Spleen (tissue), 11 donors: ENCODE data around the gene LRRC75A. TPM values are rescaled to one million over a fixed set of nuclear protein-coding genes. Genes with fewer than 3 reads are reported as not detected.
A peak's percentile ranks its signal among the peaks of the same experiment; 100 is the strongest.

Experiments
- DNase-seq: peaks from one replicate; pipeline ENCODE4 v3.0.0-alpha.2; 2020
- H3K27ac ChIP-seq, 8 donors: fragments of 200-600 bp; sonication (generic) in 7 of 8; 1 replicate in 4 of 8; 2 replicates in 4 of 8; pipeline versions ENCODE4 v1.5.0 to v1.8.0; 2016 to 2021; ENCODE audit warnings: inconsistent platforms in 4 of 8, mild to moderate bottlenecking in 4 of 8, moderate library complexity in 1 of 8
- H3K27me3 ChIP-seq, 7 donors: fragments of 200-600 bp; sonication (generic) in 6 of 7; replicated peaks in 1 of 7; 1 replicate in 4 of 7; 2 replicates in 3 of 7; pipeline versions ENCODE4 v1.5.0 to v1.8.0; 2016 to 2021; ENCODE audit warnings: inconsistent platforms in 3 of 7, mild to moderate bottlenecking in 1 of 7
- H3K36me3 ChIP-seq, 6 donors: fragments of 200-600 bp; sonication (generic) in 5 of 6; 1 replicate in 4 of 6; 2 replicates in 2 of 6; pipeline versions ENCODE4 v1.5.0 to v1.8.0; 2016 to 2021; ENCODE audit warnings: inconsistent platforms in 2 of 6
- H3K4me1 ChIP-seq, 6 donors: fragments of 200-600 bp; sonication (generic) in 5 of 6; 1 replicate in 3 of 6; 2 replicates in 3 of 6; pipeline versions ENCODE4 v1.5.0 to v1.8.0; 2016 to 2021; ENCODE audit warnings: inconsistent platforms in 3 of 6
- H3K4me3 ChIP-seq, 8 donors: fragments of 200-600 bp; sonication (generic) in 7 of 8; 1 replicate in 4 of 8; 2 replicates in 4 of 8; pipeline versions ENCODE4 v1.5.0 to v1.8.0; 2016 to 2021; ENCODE audit warnings: inconsistent platforms in 4 of 8, mild to moderate bottlenecking in 4 of 8, moderate library complexity in 2 of 8
- H3K9me3 ChIP-seq, 8 donors: fragments of 200-600 bp; sonication (generic) in 7 of 8; 1 replicate in 4 of 8; 2 replicates in 4 of 8; pipeline versions ENCODE4 v1.5.0 to v1.8.0; 2016 to 2021; ENCODE audit warnings: inconsistent platforms in 4 of 8
- POLR2A ChIP-seq, 3 donors: fragments of 450-650 bp; IDR thresholded peaks; one replicate each; pipeline ENCODE4 v1.5.1; 2017; ENCODE audit warnings: antibody characterized with exemption in 3 of 3, mild to moderate bottlenecking in 1 of 3
- POLR2AphosphoS5 ChIP-seq, 3 donors: sonication (generic); formaldehyde crosslinking; IDR thresholded peaks; one replicate each; pipeline ENCODE4 v1.5.1; 2017; ENCODE audit warnings: antibody characterized with exemption in 3 of 3
- WGBS, 5 donors: extraction: QIAGEN DNeasy Blood & Tissue Kit in 3 of 5; methylation state at CpG; one replicate each; pipeline versions ENCODE4 v1.1.5 to v1.1.7; 2013 to 2018; 5-methylcytosine and 5-hydroxymethylcytosine counted together
- intact Hi-C: fragments of 100-400 bp; cut with DNase I; formaldehyde crosslinking; loops from one replicate; pipeline ENCODE4 v1.15.0; 2023; ENCODE audit warnings: low total_unique reads
- polyA plus RNA-seq, 3 donors: library from polyadenylated mRNA; stranded (reverse); fragments of 200-250 nt; gene quantifications; one replicate each; pipeline ENCODE4 v1.2.1, GENCODE V29; 2013
- total RNA-seq, 7 donors: library from RNA; depleted of rRNA in 3 of 7; stranded (reverse); fragments of >200 nt in 3 of 7; fragmentation: NEBNext Ultra II Directional in 4 of 7; extraction: Animal tissue kit (Norgen Biotek cat#: 25700) in 4 of 7; gene quantifications; one replicate each; pipeline versions ENCODE4 v1.1.0 to v1.2.1, GENCODE V29; 2016 to 2021
- TF ChIP-seq, protein P1 (sequence below), 11 experiments: fragments of 200-600 bp in 7 of 11; fragments of 450-650 bp in 4 of 11; sonication (generic) in 4 of 11; IDR thresholded peaks in 8 of 11; conservative IDR thresholded peaks in 3 of 11; 1 replicate in 7 of 11; 2 replicates in 4 of 11; pipeline versions ENCODE4 v1.4.0 to v1.8.0; 2016 to 2021; ENCODE audit warnings: antibody characterized with exemption in 11 of 11, inconsistent platforms in 4 of 11, mild to moderate bottlenecking in 1 of 11
- donor health status: healthy with polysubstance abuse.
- donor health status: DM: no; HTN: no; CAD: no; lungs with moderate emphysema.
- donor health status: DM: no; HTN: no; CAD: no.
- donor health status: Bipolar disorder and iron deficiency.
- donor health status: healthy.
- donor health status: DM: no; HTN: no; CAD: no.
- donor health status: DM: yes; HTN: yes; CAD: no.

LRRC75A gene
- total and polyA plus RNA-seq, 10 donors = 4.2 to 26.4 (median 19.3) TPM

- no peak for DNase-seq
- intact Hi-C loops = no loop called here
- WGBS, 5 donors = 86 to 95% (median 88%) methylated on average over 18 to 20 of the region's 20 CpGs
- no peaks in the 10 kb centered on the region for H3K27me3 ChIP-seq
- H3K4me3 ChIP-seq = no peak overlapping the region
- no peak overlapping the region for H3K27ac ChIP-seq
- TF ChIP-seq, protein P1, sequence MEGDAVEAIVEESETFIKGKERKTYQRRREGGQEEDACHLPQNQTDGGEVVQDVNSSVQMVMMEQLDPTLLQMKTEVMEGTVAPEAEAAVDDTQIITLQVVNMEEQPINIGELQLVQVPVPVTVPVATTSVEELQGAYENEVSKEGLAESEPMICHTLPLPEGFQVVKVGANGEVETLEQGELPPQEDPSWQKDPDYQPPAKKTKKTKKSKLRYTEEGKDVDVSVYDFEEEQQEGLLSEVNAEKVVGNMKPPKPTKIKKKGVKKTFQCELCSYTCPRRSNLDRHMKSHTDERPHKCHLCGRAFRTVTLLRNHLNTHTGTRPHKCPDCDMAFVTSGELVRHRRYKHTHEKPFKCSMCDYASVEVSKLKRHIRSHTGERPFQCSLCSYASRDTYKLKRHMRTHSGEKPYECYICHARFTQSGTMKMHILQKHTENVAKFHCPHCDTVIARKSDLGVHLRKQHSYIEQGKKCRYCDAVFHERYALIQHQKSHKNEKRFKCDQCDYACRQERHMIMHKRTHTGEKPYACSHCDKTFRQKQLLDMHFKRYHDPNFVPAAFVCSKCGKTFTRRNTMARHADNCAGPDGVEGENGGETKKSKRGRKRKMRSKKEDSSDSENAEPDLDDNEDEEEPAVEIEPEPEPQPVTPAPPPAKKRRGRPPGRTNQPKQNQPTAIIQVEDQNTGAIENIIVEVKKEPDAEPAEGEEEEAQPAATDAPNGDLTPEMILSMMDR (IDR thresholded peaks at IDR 0.05 in 8 of 11, conservative IDR thresholded peaks at IDR 0.05 in 3 of 11) = no peak
- TF ChIP-seq POLR2AphosphoS5 (IDR thresholded peaks at IDR 0.05) (no peak), POLR2A (IDR thresholded peaks at IDR 0.05) (no peak)
- no peaks in the 10 kb centered on the region for H3K9me3 ChIP-seq
- H3K36me3 ChIP-seq = peaks cover 0 to 100% (median 87%) of the 10 kb centered on the region in 6 donors
- peaks cover 0 to 3% (median 0%) of the 10 kb centered on the region in 6 donors for H3K4me1 ChIP-seq
These were observed 66.0 kb downstream of the LRRC75A start for GRCh38 chr17:16425698-16426659.

GRCh38 chr17:16425202-16425601, 66.8 kb downstream of the LRRC75A start:
- WGBS, 5 donors = 77 to 94% (median 79%) methylated on average over 6 of the region's 6 CpGs
- H3K27ac ChIP-seq = no peak overlapping the region

GRCh38 chr17:16423226-16423872, 68.6 kb downstream of the LRRC75A start:
- TF ChIP-seq POLR2A (IDR thresholded peaks at IDR 0.05) (no peak), POLR2AphosphoS5 (IDR thresholded peaks at IDR 0.05) (peak in 1 of 3 donors; percentile 38)
- Histone ChIP-seq H3K27ac (no peak overlapping the region), H3K4me1 (peaks cover 11 to 26% (median 20%) of the 10 kb centered on the region in 6 donors), H3K4me3 (no peak overlapping the region), H3K9me3 (no peaks in the 10 kb centered on the region), H3K27me3 (no peaks in the 10 kb centered on the region), H3K36me3 (peaks cover 0 to 100% (median 90%) of the 10 kb centered on the region in 6 donors)
- WGBS, 5 donors = 89 to 93% (median 91%) methylated on average over 9 to 10 of the region's 10 CpGs
- intact Hi-C loops = no loop called here
- no peak for DNase-seq

More at GRCh38 chr17:16425202-16425601, 66.8 kb downstream of the LRRC75A start:
- H3K4me1 ChIP-seq = peaks cover 0 to 8% (median 1%) of the 10 kb centered on the region in 6 donors
- no peak overlapping the region for H3K4me3 ChIP-seq
- H3K36me3 ChIP-seq = peaks cover 0 to 100% (median 90%) of the 10 kb centered on the region in 6 donors
- no peaks in the 10 kb centered on the region for H3K9me3 ChIP-seq
- no peak for TF ChIP-seq POLR2A (IDR thresholded peaks at IDR 0.05)
- TF ChIP-seq, protein P1 (IDR thresholded peaks at IDR 0.05 in 8 of 11, conservative IDR thresholded peaks at IDR 0.05 in 3 of 11) = no peak
- TF ChIP-seq POLR2AphosphoS5 (IDR thresholded peaks at IDR 0.05) = no peak
- intact Hi-C loops = no loop called here
- no peak for DNase-seq
- H3K27me3 ChIP-seq = no peaks in the 10 kb centered on the region

- Histone ChIP-seq H3K4me3 (no peak overlapping the region), H3K27ac (no peak overlapping the region), H3K36me3 (peaks cover 0 to 100% (median 90%) of the 10 kb centered on the region in 6 donors), H3K4me1 (peaks cover 18 to 32% (median 29%) of the 10 kb centered on the region in 6 donors), H3K9me3 (no peaks in the 10 kb centered on the region), H3K27me3 (no peaks in the 10 kb centered on the region)
- WGBS, 5 donors = 87 to 97% (median 95%) methylated on average over 7 of the region's 7 CpGs
- no peak for DNase-seq
- intact Hi-C loops = no loop called here
- no peak for TF ChIP-seq POLR2AphosphoS5 (IDR thresholded peaks at IDR 0.05)
- TF ChIP-seq POLR2A (IDR thresholded peaks at IDR 0.05) = no peak
- TF ChIP-seq, protein P1 (IDR thresholded peaks at IDR 0.05 in 8 of 11, conservative IDR thresholded peaks at IDR 0.05 in 3 of 11) = no peak
These were observed 69.6 kb downstream of the LRRC75A start for GRCh38 chr17:16422416-16422815.
